Measurements from ENCODE around the gene FAM237A. TPM values are rescaled to one million over a fixed set of nuclear protein-coding genes. Genes with fewer than 3 reads are reported as not detected.

FAM237A gene
- total and polyA plus RNA-seq, 2 donors from 2014 or later = not detected

- FAIRE-seq (no peak), DNase-seq (no peak)
- H3K4me1 ChIP-seq (ENCODE audit: control insufficient read depth in 2 of 3, insufficient read depth in 2 of 3, low read depth in 1 of 3, low read length in 3 of 3) = no peaks in the 10 kb centered on the region
- no peak overlapping the region for H3K9ac ChIP-seq (ENCODE audit: low read length in 3 of 3)
- H3K4me3 ChIP-seq (ENCODE audit: low read length in 3 of 3) = no peak overlapping the region
- intact Hi-C loops (cut with DNase I) = no loop called here
- H3K27ac ChIP-seq (ENCODE audit: low read depth in 2 of 2, low read length in 2 of 2) = no peak overlapping the region
- no peaks in the 10 kb centered on the region for H3K9me3 ChIP-seq (ENCODE audit: control insufficient read depth in 2 of 3, insufficient read depth in 1 of 3, low read length in 3 of 3)
- TF ChIP-seq, protein P1, sequence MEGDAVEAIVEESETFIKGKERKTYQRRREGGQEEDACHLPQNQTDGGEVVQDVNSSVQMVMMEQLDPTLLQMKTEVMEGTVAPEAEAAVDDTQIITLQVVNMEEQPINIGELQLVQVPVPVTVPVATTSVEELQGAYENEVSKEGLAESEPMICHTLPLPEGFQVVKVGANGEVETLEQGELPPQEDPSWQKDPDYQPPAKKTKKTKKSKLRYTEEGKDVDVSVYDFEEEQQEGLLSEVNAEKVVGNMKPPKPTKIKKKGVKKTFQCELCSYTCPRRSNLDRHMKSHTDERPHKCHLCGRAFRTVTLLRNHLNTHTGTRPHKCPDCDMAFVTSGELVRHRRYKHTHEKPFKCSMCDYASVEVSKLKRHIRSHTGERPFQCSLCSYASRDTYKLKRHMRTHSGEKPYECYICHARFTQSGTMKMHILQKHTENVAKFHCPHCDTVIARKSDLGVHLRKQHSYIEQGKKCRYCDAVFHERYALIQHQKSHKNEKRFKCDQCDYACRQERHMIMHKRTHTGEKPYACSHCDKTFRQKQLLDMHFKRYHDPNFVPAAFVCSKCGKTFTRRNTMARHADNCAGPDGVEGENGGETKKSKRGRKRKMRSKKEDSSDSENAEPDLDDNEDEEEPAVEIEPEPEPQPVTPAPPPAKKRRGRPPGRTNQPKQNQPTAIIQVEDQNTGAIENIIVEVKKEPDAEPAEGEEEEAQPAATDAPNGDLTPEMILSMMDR (IDR thresholded peaks at IDR 0.05; ENCODE audit: borderline replicate concordance, extremely low read depth, insufficient read depth) = no peak
- H3K27me3 ChIP-seq (ENCODE audit: control insufficient read depth, insufficient read depth, low read length) = no peaks in the 10 kb centered on the region
- H3K36me3 ChIP-seq (ENCODE audit: control insufficient read depth in 2 of 3, insufficient read depth in 3 of 3, low read length in 3 of 3) = no peaks in the 10 kb centered on the region
These were observed 54.6 kb downstream of the FAM237A start for GRCh38 chr2:206696910-206697309.

DNA sequence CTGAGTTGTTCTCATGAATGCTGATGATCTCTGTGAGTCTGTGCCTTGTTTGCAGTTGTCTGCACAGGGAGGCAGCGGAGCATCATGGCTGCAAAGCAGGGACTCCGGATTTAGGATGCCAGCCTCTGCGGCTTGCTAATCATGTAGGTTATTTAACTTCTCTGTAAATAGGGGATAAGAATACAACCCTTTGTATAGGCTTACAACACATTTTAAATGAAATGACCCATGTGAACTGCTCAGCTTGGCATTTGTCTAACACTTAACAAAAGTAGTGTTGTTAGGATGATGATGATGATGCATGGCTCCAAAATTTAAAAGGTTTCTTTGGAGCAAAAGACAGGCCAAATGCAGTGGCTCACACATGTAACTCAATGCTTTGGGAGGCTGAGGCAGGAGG is 56.5 kb downstream of the FAM237A start:
- H3K4me1 ChIP-seq (ENCODE audit: control insufficient read depth in 2 of 3, insufficient read depth in 2 of 3, low read depth in 1 of 3, low read length in 3 of 3) = no peaks in the 10 kb centered on the region
- TF ChIP-seq, protein P1 (IDR thresholded peaks at IDR 0.05; ENCODE audit: borderline replicate concordance, extremely low read depth, insufficient read depth) = no peak
- intact Hi-C loops (cut with DNase I) = no loop called here
- H3K9me3 ChIP-seq (ENCODE audit: control insufficient read depth in 2 of 3, insufficient read depth in 1 of 3, low read length in 3 of 3) = no peaks in the 10 kb centered on the region
- FAIRE-seq = no peak
- no peak overlapping the region for H3K4me3 ChIP-seq (ENCODE audit: low read length in 3 of 3)
- no peak for DNase-seq
- no peaks in the 10 kb centered on the region for H3K27me3 ChIP-seq (ENCODE audit: control insufficient read depth, insufficient read depth, low read length)
- no peak overlapping the region for H3K9ac ChIP-seq (ENCODE audit: low read length in 3 of 3)
- no peaks in the 10 kb centered on the region for H3K36me3 ChIP-seq (ENCODE audit: control insufficient read depth in 2 of 3, insufficient read depth in 3 of 3, low read length in 3 of 3)
- H3K27ac ChIP-seq (ENCODE audit: low read depth in 2 of 2, low read length in 2 of 2) = no peak overlapping the region

Other genes starting within 250 kb of the FAM237A start
- 1.0 TPM for gene ADAM23, start 199.0 kb upstream of the FAM237A start, total RNA-seq
- gene ADAM23, start 199.0 kb upstream of the FAM237A start, polyA plus RNA-seq (ENCODE audit: insufficient read depth, low read depth, low replicate concordance) = 2.5 TPM
- not detected for gene DYTN, start 75.9 kb downstream of the FAM237A start, total RNA-seq
- gene DYTN, start 75.9 kb downstream of the FAM237A start, polyA plus RNA-seq (ENCODE audit: insufficient read depth, low read depth, low replicate concordance) = not detected
- 8.1 TPM for gene MDH1B, start 122.8 kb downstream of the FAM237A start, total RNA-seq
- gene MDH1B, start 122.8 kb downstream of the FAM237A start, polyA plus RNA-seq (ENCODE audit: insufficient read depth, low read depth, low replicate concordance) = 7.1 TPM
- 27.0 TPM for gene FASTKD2, start 123.1 kb downstream of the FAM237A start, total RNA-seq
- gene FASTKD2, start 123.1 kb downstream of the FAM237A start, polyA plus RNA-seq (ENCODE audit: insufficient read depth, low read depth, low replicate concordance) = 13.9 TPM